Vagina (tissue), 2 donors: ENCODE measurements around the gene CFAP92. TPM values are rescaled to one million over a fixed set of nuclear protein-coding genes. Genes with fewer than 3 reads are reported as not detected.

ENCODE experiments used
- DNase-seq, 2 donors: peaks; one replicate each; pipeline ENCODE4 v3.0.0-alpha.2; 2017; ENCODE audit errors: extremely low spot score in 2 of 2
- H3K27ac ChIP-seq: fragments of 200-600 bp; sonication (generic); one replicate; pipeline ENCODE4 v1.5.1; 2019
- H3K27me3 ChIP-seq: fragments of 200-600 bp; sonication (generic); one replicate; pipeline ENCODE4 v1.5.1; 2019
- H3K36me3 ChIP-seq, 2 donors: fragments of 200-600 bp; sonication (generic); one replicate each; pipeline ENCODE4 v1.5.1; 2017 to 2019
- H3K4me1 ChIP-seq: fragments of 200-600 bp; sonication (generic); one replicate; pipeline ENCODE4 v1.5.1; 2019
- H3K4me3 ChIP-seq, 2 donors: fragments of 200-600 bp; sonication (generic); 1 replicate in 1 of 2; 2 replicates in 1 of 2; pipeline ENCODE4 v1.5.1; 2016 to 2019
- H3K9me3 ChIP-seq: fragments of 200-600 bp; sonication (generic); one replicate; pipeline ENCODE4 v1.5.1; 2019
- CTCF ChIP-seq, 3 experiments: fragments of 450-650 bp in 2 of 3; fragments of 200-600 bp in 1 of 3; sonication (generic) in 1 of 3; IDR thresholded peaks; one replicate each; pipeline ENCODE4 v1.5.1; 2017 to 2019; ENCODE audit warnings: antibody characterized with exemption in 3 of 3, mild to moderate bottlenecking in 2 of 3, moderate library complexity in 2 of 3
- POLR2A ChIP-seq, 2 donors: fragments of 450-650 bp; IDR thresholded peaks; one replicate each; pipeline ENCODE4 v1.6.1; 2017; ENCODE audit warnings: antibody characterized with exemption in 2 of 2, mild to moderate bottlenecking in 2 of 2, moderate library complexity in 2 of 2
- POLR2AphosphoS5 ChIP-seq, 2 donors: sonication (generic); formaldehyde crosslinking; IDR thresholded peaks; one replicate each; pipeline ENCODE4 v1.9.0; 2017; ENCODE audit warnings: antibody characterized with exemption in 2 of 2, mild to moderate bottlenecking in 2 of 2, low read depth in 1 of 2; ENCODE audit not compliant: insufficient read depth in 1 of 2
- intact Hi-C: fragments of 100-400 bp; cut with DNase I; formaldehyde crosslinking; loops from one replicate; pipeline ENCODE4 v1.15.1; 2023
- total RNA-seq: library from RNA; depleted of rRNA; stranded (reverse); fragments of >200 nt; gene quantifications from one replicate; pipeline ENCODE4 v1.2.3, GENCODE V29; 2016

CFAP92 gene
- total RNA-seq, 1 donor from 2014 or later, result not detected

- DNase-seq, result no peak
- H3K4me1 ChIP-seq, result no peaks in the 10 kb centered on the region
- intact Hi-C loops, result no loop called here
- no peaks in the 10 kb centered on the region for H3K36me3 ChIP-seq
- no peak for TF ChIP-seq POLR2A (IDR thresholded peaks at IDR 0.05)
- no peak for TF ChIP-seq POLR2AphosphoS5 (IDR thresholded peaks at IDR 0.05; ENCODE audit: insufficient read depth in 1 of 2, low read depth in 1 of 2)
- no peak for TF ChIP-seq CTCF (IDR thresholded peaks at IDR 0.05)
- H3K4me3 ChIP-seq, result no peak overlapping the region
- H3K27me3 ChIP-seq, result no peaks in the 10 kb centered on the region
- H3K9me3 ChIP-seq, result no peaks in the 10 kb centered on the region
- H3K27ac ChIP-seq, result no peak overlapping the region
These were observed 39.9 kb upstream of the CFAP92 start for GRCh38 chr3:129033633-129034321.

- TF ChIP-seq POLR2AphosphoS5 (IDR thresholded peaks at IDR 0.05; ENCODE audit: insufficient read depth in 1 of 2, low read depth in 1 of 2), result no peak
- TF ChIP-seq POLR2A (IDR thresholded peaks at IDR 0.05), result no peak
- TF ChIP-seq CTCF (IDR thresholded peaks at IDR 0.05), result no peak
- intact Hi-C loops, result no loop called here
- Histone ChIP-seq H3K27ac (no peak overlapping the region), H3K4me3 (no peak overlapping the region), H3K9me3 (no peaks in the 10 kb centered on the region), H3K4me1 (no peaks in the 10 kb centered on the region), H3K27me3 (no peaks in the 10 kb centered on the region), H3K36me3 (no peaks in the 10 kb centered on the region)
- no peak for DNase-seq
These were observed 39.3 kb upstream of the CFAP92 start for GRCh38 chr3:129033151-129033550.

- no peaks in the 10 kb centered on the region for H3K9me3 ChIP-seq
- H3K27ac ChIP-seq, result no peak overlapping the region
- intact Hi-C loops, result no loop called here
- H3K36me3 ChIP-seq, result no peaks in the 10 kb centered on the region
- no peak for DNase-seq
- no peak for TF ChIP-seq CTCF (IDR thresholded peaks at IDR 0.05)
- TF ChIP-seq POLR2A (IDR thresholded peaks at IDR 0.05), result no peak
- no peaks in the 10 kb centered on the region for H3K27me3 ChIP-seq
- H3K4me1 ChIP-seq, result peaks cover under 1% of the 10 kb centered on the region
- H3K4me3 ChIP-seq, result no peak overlapping the region
These were observed 38.8 kb upstream of the CFAP92 start for GRCh38 chr3:129032716-129033115.

GRCh38 chr3:129031476-129032215, 37.8 kb upstream of the CFAP92 start:
- TF ChIP-seq CTCF (IDR thresholded peaks at IDR 0.05) (no peak), POLR2AphosphoS5 (IDR thresholded peaks at IDR 0.05; ENCODE audit: insufficient read depth in 1 of 2, low read depth in 1 of 2) (no peak), POLR2A (IDR thresholded peaks at IDR 0.05) (no peak)
- intact Hi-C loops, result no loop called here
- DNase-seq, result no peak

GRCh38 chr3:129030611-129031010, 36.7 kb upstream of the CFAP92 start:
- H3K4me3 ChIP-seq, result no peak overlapping the region
- H3K27me3 ChIP-seq, result no peaks in the 10 kb centered on the region
- no peak overlapping the region for H3K27ac ChIP-seq
- H3K36me3 ChIP-seq, result no peaks in the 10 kb centered on the region
- peaks cover 20% of the 10 kb centered on the region for H3K4me1 ChIP-seq
- no peaks in the 10 kb centered on the region for H3K9me3 ChIP-seq
- no peak for TF ChIP-seq CTCF (IDR thresholded peaks at IDR 0.05)
- TF ChIP-seq POLR2A (IDR thresholded peaks at IDR 0.05), result no peak
- no peak for TF ChIP-seq POLR2AphosphoS5 (IDR thresholded peaks at IDR 0.05; ENCODE audit: insufficient read depth in 1 of 2, low read depth in 1 of 2)
- no peak for DNase-seq
- intact Hi-C loops, result no loop called here

More at GRCh38 chr3:129031476-129032215, 37.8 kb upstream of the CFAP92 start:
- Histone ChIP-seq H3K4me3 (no peak overlapping the region), H3K36me3 (no peaks in the 10 kb centered on the region), H3K9me3 (no peaks in the 10 kb centered on the region), H3K27ac (no peak overlapping the region), H3K4me1 (peaks cover 10% of the 10 kb centered on the region), H3K27me3 (no peaks in the 10 kb centered on the region)
